Non-pigmented ciliary epithelial cell (primary cell): Measurements from ENCODE around the gene CHM.
A peak's percentile ranks its signal among the peaks of the same experiment; 100 is the strongest.
"Not testable (repeated sequence)": the region's sequence is repeated elsewhere in the genome, so short reads cannot be mapped to it uniquely, and the experiment has no call there.

ENCODE experiments used
- DNase-seq: peaks from one replicate; pipeline ENCODE4 v3.0.0-alpha.2; 2010; ENCODE audit warnings: low read depth

The CHM gene

DNA sequence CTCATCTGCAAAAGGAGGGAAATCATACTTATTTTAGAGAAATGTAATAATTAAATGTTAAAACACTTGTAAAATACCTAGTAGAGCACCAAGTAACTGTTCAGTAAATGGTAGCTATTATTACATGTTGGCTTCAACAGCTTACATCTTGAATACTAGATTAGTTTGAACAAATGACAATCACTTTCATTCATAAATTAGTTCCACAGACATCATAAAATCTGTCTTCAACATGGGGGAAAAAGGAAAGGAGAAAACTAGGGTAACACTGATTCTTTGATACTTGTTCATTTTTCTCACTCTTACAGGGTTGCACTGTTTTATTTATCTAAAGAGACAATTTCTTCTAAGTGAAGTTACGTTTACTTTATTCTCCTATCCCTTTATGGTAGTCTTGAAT, 51.7 kb downstream of the CHM start:
- no peak for DNase-seq

DNA sequence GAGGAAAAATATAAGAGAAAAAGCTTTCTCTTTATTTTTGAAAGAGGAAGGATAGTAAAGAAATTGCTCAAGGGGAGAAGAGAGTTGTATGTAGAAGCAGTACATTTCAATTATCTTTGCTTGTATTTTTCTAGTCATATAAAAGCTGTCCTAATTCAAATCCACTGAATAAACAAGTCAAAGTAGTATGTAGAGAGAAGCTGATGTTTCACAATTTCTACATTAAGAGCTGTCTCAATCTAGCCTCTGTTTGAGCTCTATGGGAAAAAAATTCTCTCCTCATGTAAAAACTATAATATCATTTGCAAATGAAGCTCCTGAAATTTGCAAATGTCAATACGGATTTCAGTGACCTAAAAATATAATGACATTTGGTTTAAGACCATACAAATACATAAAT, 52.6 kb downstream of the CHM start:
- no peak for DNase-seq

DNA sequence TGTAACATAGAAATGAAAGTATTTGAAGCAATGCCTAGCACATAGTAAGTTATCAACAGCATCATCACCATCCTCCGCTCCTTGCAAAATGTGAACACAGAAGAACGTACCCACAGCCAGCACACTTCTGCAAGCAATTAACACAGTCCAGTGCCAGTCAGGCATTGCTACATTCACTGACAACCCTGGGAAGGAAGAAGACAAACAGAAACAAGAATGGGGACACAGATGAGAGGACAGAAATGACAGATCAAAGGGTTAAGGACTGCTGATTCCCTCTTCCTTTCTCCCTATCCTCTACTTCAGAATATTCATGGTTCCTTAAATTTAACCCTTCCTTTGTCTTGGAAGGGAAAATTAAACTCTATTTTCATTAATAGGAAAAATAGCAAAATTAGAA, 53.1 kb downstream of the CHM start:
- no peak for DNase-seq

DNA sequence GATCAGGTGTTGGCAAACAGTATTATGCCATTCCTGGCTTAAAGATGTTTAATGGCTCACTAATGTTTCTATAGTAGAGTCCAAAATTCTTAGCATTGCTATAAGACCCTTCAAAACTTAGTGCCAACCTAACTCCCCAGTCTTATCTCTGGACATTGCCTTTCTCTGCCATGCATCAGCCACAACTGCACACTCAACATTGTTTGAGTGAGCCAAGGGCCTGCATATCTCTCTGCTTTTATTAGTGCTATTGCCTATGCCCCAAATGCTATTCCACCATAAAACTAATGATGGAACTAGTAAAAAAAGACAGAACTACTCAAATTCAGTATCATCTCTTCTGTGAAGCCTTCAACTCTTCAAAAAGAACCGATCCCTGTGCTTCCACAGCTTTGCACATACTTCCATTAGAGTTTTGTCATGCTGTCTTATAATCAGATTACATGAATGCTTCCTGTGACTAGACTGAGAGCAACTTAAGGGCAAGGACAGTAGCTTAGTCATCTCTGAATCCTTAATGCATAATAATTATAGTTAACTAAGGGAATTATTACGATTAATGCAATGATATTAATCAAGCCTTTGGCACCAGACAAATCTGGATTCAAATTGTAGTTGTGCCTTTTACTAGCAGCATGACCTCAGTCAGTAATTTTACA, 53.7 kb downstream of the CHM start:
- DNase-seq: no peak

DNA sequence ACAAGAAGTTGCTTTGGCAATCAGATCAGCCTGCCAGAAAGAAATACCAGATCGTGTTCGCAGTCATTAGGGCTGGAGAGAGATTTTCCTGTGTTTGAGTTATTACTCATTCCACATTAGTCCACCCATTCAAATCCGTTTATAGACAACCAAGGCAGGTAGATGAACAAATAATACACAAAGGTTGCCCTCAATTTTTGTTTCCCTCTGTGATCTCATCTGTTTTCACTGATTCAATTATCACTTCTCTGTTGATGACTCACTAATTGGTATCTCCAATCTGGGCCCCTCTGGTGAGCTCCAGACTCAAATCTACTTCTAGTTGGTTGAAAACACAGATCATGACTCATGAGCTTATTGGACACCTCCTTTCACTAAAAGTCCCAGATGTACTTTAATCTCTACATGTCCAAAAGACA, 54.5 kb downstream of the CHM start:
- no peak for DNase-seq

DNA sequence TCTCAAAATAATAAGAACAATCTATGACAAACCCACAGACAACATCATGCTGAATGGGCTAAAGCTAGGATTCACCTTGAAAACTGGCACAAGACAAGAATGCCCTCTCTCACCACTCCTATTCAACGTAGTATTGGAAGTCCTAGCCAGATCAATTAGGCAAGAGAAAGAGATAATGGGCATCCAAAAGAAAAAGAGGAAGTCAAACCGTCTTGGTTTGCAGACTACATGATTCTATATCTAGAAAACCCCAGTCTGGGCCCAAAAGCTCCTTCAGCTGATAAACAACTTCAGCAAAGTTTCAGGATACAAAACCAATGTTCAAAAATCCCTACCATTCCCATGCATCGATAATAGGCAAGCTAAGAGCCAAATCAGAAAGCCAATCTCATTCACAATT, 59.0 kb downstream of the CHM start:
- DNase-seq: no peak

DNA sequence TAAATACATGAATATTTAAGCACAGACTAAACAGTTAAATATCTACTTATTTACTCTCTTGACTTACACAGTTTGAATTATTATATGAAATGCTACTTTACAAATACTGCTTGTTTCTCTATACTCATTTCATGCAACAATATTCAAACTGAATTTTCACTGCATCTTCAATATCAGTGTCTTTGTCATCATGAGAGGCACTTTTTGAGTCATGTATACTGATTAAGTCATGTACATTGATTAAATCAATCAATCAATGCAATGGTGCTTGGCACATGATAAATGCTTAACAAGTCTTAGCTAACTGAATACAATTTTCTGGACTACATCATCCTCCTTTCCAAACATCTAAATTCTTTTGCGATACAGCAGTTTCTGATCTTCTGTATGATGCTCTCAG, 67.1 kb downstream of the CHM start:
- no peak for DNase-seq

DNA sequence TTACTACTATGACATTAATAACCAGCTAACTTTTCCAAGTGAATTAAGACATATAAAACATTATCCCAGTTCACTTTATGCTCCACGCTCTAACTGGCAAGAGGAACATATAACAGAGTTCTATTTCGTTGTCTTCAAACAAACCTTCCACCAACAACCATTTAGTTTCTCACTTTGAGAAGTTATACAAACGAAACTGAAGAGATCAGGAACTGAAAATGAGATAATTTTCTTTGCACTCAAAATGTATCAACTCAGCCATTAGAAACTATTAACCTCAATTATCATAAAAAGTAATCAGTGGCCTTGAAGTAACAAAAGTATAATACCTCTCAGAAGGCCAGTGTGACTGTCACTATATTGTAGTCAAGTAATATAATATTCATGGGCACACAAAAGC, 70.1 kb downstream of the CHM start:
- DNase-seq: no peak

DNA sequence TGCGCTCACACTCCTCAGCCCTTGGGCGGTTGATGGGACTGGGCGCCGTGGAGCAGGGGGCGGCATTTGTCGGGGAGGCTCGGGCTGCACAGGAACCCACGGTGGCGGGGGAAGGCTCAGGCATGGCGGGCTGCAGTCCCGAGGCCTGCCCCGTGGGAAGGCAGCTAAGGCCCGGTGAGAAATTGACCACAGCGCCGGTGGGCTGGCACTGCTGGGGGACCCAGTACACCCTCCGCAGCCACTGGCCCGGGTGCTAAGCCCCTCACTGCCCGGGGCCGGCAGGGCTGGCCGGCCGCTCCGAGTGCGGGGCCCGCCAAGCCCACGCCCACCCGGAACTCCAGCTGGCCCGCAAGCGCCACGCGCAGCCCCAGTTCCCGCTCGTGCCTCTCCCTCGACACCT, 75.0 kb downstream of the CHM start:
- DNase-seq: not testable (repeated sequence)

DNA sequence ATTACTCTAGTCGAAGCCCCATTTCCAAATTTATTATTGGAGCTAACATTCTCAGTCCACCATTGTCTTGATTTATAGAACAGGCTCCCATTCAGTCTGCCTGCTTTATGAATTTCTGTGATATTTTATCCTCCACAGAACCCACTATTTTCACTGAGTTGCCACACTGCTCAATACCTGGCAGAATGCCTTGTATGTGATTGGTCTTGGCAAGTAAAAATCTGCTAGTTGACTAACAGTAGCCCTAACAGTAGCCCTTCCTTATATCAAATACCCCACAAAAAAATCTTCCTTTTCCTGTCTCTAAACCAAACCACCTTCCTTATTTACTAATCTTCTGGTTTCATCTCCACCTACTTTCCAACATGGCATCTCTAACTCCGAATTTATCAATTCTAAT, 82.6 kb downstream of the CHM start:
- no peak for DNase-seq

DNA sequence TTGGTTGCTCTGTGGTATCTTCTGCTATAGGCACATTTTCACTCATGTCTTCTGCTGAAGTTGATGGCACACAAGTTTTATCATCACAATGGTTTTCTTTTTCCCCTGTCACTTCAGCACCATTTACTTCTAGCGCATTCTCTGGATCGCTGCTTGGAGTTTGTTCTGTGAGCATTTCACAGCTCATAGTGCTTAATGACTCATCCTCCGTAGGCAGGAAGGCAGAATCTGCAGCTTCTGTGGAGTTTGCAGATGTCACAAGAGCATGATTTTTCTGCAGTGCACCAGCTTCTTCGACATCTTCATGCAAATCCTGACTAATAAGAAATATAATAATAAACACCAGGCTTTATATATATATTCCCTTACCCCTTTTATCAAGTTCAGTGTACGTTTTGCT, 83.6 kb downstream of the CHM start:
- DNase-seq: peak; percentile 48

DNA sequence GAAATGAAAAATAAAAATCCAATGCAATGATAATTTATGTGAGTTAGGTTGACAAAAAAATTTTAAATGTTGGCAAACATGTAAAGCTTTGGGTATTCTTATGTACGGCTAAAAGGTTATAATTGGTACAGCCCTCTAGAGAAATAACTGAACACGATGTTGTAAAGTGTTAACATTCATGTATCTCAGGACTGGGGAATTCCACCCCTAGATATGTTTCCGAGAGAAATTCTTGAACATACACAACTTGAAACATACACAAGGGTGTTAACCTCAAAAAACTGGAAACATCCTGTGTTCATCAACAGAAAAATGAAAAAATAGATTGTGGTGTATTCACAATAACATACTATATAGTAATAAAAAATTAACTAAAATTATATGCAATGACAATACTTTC, 91.8 kb downstream of the CHM start:
- DNase-seq: no peak

DNA sequence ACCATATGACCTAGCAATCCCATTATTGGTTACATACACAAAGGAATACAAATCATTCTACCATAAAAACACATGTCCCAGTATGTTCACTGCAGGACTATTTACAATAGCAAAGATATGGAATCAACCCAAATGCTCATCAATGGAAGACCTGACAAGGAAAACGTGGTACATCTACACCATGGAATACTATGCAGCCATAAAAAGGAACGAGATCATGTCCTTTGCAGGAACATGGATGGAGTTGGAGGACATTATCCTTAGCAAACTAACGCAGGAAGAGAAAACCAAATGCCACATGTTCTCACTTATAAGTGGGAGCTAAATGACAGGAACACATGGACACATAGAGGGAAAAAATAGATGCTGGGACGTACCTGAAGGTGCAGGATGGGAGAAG, 102.6 kb downstream of the CHM start:
- not testable (repeated sequence) for DNase-seq

DNA sequence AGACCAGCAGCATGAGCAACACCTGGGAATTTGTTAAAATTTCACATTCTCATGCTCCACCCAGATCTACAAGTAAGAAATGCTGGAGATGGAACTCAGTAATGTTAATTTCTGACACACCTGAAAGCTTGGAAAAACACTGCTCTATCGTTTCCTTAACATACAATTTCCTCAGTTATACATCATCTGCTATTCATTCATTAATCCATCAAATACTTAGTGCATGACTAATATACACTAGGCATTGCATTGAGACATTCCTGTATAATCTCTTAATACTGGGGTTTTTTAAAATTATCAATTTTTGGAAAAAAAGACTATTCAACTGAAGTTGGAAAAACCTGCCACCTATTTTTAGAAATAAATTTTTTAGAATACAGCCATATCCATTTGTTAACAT, 106.1 kb downstream of the CHM start:
- no peak for DNase-seq

DNA sequence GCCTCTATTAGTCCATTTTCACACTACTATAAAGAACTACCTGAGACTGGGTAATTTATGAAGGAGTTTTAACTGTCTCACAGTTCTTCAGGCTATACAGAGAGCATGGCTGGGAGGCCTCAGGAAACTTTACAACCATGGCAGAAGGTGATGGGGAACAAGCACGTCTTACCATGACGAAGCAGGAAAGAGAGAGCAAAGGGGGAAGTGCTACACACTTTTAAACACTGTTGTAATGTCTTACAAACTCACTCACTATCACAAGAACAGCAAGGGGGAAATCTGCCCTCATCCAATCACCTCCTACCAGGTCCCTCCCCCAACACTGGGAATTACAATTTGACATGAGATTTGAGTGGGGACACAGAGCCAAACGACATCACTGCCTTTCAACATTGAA, 107.4 kb downstream of the CHM start:
- DNase-seq: not testable (repeated sequence)

DNA sequence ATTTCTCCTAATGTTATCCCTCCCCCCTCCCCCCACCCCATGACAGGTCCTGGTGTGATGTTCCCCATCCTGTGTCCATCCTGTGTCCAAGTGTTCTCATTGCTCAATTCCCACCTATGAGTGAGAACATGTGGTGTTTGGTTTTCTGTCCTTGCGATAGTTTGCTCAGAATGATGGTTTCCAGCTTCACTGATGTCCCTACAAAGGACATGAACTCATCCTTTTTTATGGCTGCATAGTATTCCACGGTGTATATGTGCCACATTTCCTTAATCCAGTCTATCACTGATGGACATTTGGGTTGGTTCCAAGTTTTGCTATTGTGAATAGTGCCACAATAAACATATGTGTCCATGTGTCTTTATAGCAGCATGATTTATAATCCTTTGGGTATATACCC, 113.0 kb downstream of the CHM start:
- not testable (repeated sequence) for DNase-seq

DNA sequence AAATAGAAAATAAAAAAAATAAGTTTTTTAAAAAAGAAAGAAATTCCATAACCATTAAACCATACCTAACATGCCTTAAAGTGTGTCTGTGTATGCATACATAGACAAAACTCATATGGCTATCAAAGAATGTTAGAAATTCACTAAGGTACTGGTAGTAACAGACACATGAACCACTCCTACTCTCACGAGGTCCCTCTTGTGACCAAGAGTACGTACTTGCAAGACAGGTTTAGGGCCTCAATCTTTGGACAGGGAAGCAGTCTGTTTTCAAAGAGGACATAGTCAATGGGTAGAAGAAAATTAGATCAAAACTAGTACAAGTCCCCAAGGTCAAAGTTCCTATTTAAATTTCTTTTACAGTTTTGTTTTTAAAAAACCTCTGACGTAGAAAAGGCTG, 117.3 kb downstream of the CHM start:
- no peak for DNase-seq

DNA sequence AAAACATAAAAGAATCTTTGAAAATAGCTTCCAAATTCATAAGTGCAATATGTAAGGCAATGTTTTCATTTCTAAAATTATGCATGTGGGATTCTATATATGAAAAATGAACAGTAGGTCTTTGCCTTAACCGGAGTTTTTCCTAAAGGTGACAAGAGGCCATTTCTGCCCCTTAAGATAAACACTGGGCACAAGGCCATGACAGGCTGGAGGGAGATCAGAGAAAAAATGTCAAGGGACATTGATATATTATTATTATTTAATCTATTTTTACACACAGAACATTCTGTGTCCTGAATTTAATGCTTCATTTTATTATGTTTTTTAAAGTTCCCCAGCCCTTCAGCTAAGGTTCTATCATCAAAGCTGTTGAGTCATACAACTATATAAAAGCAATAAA, 118.8 kb downstream of the CHM start:
- DNase-seq: no peak

DNA sequence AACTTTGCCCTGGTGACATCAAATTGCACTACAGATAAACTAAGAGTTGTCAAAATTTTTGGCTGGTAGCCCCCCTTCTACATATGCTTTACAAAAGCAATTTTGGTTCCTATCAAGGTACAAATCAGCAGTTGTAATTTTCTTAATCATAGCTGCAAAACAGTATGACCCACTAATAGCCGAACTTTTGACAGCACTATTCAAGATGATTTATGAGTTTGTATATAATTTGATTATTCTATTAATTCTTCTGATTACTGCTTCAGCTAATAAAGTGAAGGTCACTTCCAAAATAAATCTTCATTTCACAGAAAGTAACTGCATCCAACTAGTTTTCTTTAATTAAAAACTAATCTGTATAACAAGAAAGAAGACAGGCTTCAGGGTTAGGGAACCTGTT, 119.6 kb downstream of the CHM start:
- DNase-seq: no peak

DNA sequence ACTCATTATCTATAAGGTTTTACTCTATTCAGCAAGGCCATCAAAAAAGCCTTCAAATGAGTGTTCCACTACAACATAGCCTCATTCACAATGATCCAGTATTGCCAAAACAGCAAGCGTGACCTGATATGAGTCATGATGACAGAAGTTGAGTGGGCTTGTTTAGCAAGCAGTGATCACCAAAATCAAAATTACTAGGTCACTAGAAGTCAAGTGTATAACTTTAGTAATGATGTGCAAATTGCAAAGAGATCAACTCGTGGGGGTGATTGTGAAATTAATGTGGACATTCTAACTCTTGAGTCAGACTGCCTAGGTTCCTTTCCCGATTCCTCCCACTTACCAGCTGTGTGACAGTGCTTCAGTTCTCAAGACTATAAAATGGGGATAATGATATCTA, 124.5 kb downstream of the CHM start:
- peak; percentile 22 for DNase-seq

DNA sequence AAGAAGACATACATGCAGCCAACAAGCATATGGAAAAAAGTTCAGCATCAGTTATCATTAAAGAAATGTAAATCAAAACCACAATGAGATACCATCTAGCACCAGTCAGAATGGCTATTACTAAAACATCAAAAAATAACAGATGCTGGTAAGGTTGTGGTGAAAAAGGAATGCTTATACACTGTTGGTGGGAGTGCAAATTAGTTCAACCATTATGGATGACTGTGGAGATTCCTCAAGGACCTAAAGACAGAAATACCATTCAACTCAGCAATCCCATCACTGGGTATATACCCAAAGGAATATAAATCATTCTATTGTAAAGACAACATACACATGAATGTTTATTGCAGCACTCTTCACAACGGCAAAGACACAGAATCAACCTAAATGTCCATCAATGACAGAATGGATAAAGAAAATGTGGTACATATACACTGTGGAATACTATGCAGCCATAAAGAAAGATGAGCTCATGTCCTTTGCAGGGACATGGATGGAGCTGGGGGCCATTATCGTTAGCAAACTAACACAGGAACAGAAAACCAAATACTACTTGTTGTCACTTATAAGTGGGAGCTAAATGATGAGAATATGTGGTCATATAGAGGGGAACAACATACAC, 130.6 kb downstream of the CHM start:
- DNase-seq: not testable (repeated sequence)

DNA sequence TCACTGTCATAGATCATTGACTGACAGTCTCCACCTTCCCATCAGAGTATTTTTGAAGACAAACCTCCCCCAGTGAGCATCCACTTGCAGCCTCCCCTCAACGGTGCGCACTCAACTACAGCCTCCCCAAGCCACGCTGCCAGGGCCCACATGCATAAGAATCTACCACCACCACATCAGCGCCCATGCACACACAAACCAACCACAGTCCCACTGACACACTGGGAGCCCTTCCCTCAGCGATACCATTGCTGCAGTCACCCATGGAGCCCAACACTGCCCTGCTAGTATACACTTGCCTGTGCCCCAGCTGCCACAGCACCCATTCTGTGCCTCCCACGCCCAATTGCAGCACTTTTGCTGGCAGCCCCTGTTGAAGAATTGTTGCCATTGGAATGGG, 132.9 kb downstream of the CHM start:
- no peak for DNase-seq

DNA sequence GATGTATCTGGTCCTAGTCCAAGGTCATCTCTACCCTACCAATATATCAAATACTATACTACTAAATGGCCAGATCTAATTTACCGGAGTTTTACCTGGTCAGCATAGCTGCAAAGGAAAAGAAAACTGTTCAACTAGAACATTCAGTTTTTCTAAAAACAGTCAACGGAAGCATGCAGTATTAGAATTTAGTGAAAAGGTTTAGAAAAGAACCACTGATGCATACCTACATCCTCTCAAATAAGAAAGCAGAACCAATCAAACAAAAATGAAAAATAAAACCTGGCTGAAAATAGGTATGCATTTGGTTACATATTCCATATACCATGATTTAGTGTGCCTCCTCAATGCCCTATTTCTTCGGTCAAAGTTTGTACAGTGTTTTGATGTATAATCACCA, 140.0 kb downstream of the CHM start:
- DNase-seq: no peak

DNA sequence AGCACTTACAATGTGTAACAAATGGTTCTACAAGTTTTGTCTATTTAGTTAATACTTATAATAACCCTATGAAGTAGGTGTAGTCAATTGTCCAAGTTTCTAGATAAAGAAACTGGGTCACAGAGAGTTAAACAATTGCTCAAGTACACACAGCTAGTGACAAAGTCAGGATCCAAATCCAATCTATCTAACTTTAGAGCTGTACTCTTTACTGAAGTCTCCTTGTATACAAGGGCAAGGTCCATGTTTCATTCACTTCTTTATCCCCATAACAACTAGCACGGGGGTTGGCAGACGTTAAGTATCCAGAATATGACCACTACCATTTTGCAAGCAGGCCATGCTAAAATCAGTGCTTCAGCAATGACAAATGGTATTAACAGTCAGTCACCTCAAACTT, 141.0 kb downstream of the CHM start:
- DNase-seq: no peak
